ENCODE measurements around the gene PXDC1.

PXDC1 gene

GRCh38 chr6:3751077-3751729 lies at the start of gene PXDC1:
Gene PXDC1, minus strand, starts transcription at chr6:3751713. Its CDS starts 182 bp downstream, at chr6:3751531.
- DNase-seq = no peak

- DNase-seq = no peak
These were observed 49.5 kb upstream of the PXDC1 start for GRCh38 chr6:3800850-3801591.

GRCh38 chr6:3799719-3800118 lies 48.2 kb upstream of the PXDC1 start:
- DNase-seq = no peak

GRCh38 chr6:3798055-3798919 lies 46.8 kb upstream of the PXDC1 start:
- no peak for DNase-seq

GRCh38 chr6:3797231-3798054 lies 45.9 kb upstream of the PXDC1 start:
- DNase-seq = no peak

GRCh38 chr6:3796719-3797041 lies 45.2 kb upstream of the PXDC1 start:
- no peak for DNase-seq

GRCh38 chr6:3795836-3796718 lies 44.6 kb upstream of the PXDC1 start:
- DNase-seq = no peak

- no peak for DNase-seq
These were observed 42.6 kb upstream of the PXDC1 start for GRCh38 chr6:3794092-3794491.

GRCh38 chr6:3793545-3793944 lies 42.0 kb upstream of the PXDC1 start:
- DNase-seq = no peak

GRCh38 chr6:3791526-3792203 lies 40.2 kb upstream of the PXDC1 start:
- DNase-seq = no peak

GRCh38 chr6:3789896-3790558 lies 38.5 kb upstream of the PXDC1 start:
- DNase-seq = no peak

- no peak for DNase-seq
These were observed 37.7 kb upstream of the PXDC1 start for GRCh38 chr6:3789018-3789895.

- no peak for DNase-seq
These were observed 37.0 kb upstream of the PXDC1 start for GRCh38 chr6:3788408-3789017.

- no peak for DNase-seq
These were observed 34.6 kb upstream of the PXDC1 start for GRCh38 chr6:3786141-3786540.

GRCh38 chr6:3785745-3786098 lies 34.2 kb upstream of the PXDC1 start:
- no peak for DNase-seq

GRCh38 chr6:3784885-3785744 lies 33.6 kb upstream of the PXDC1 start:
- no peak for DNase-seq

- no peak for DNase-seq
These were observed 32.9 kb upstream of the PXDC1 start for GRCh38 chr6:3784423-3784822.
